NK-92 (cell line): Measurements from ENCODE around the gene MYOC.
"Not testable (repeated sequence)": the region's sequence is repeated elsewhere in the genome, so short reads cannot be mapped to it uniquely, and the experiment has no call there.

Experiments
- DNase-seq: peaks from one replicate; lab custom pipeline; 2025; ENCODE audit not compliant: unreplicated experiment; lab: John Stamatoyannopoulos, UW

Gene MYOC

DNA sequence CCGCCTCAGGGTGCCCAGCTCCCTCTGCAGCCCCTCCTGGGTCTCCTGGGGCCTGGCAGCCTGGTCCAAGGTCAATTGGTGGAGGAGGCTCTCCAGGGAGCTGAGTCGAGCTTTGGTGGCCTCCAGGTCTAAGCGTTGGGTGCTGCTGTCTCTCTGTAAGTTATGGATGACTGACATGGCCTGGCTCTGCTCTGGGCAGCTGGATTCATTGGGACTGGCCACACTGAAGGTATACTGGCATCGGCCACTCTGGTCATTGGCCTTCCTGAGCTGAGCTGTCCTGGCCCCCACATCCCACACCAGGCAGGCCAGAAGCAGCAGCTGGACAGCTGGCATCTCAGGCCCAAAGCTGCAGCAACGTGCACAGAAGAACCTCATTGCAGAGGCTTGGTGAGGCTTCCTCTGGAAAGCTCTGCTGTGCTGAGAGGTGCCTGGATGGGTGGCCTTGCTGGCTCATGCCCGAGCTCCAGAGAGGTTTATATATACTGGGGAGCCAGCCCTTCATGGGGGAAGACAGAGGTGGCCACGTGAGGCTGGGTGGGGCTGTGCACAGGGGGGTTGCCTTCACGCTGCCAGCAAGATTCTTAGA lies at the start of gene MYOC:
Gene MYOC (minus strand): TSS at position 455 of the 589 bp plus-strand sequence. CDS start 77 bp downstream, at position 378.
- DNase-seq, result no peak

DNA sequence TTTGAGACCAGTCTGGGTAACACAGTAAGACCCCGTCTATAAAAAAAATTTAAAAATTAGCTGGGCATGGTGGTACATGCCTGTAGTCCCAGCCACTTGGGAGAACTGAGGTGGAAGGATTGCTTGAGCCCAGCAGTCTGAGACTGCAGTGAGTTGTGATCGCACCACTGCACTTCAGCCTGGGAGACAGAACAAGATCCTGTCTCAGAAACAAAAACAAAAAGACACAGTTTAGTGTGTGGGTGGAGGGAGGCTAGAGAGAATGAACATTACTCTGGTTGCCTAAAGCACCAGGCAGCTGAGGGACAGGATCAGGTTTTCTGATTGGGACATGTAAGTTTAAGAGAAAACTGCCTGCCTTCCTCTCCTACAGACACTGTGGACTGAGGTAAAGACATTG lies 47.0 kb upstream of the MYOC start:
- no peak for DNase-seq

DNA sequence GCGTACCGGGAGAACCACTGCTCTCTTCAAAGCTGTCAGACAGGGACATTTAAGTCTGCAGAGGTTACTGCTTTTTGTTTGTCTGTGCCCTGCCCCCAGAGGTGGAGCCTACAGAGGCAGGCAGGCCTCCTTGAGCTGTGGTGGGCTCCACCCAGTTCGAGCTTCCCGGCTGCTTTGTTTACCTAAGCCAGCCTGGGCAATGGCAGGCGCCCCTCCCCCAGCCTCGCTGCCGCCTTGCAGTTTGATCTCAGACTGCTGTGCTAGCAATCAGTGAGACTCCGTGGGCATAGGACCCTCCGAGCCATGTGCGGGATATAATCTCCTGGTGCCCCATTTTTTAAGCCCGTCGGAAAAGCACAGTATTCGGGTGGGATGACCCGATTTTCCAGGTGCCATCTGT lies 43.3 kb upstream of the MYOC start:
- not testable (repeated sequence) for DNase-seq

DNA sequence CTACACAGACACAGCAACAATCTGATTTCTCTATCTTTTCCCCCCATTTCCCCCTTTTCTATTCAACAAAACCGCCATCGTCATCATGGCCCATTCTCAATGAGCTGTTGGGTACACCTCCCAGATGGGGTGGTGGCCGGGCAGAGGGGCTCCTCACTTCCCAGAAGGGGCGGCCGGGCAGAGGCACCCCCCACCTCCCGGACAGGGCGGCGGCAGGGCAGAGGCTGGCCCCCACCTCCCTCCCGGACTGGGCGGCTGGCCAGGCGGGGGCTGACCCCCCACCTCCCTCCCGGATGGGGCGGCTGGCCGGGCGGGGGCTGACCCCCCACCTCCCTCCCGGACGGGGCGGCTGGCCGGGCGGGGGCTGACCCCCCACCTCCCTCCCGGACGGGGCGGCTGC lies 41.1 kb upstream of the MYOC start:
- not testable (repeated sequence) for DNase-seq

DNA sequence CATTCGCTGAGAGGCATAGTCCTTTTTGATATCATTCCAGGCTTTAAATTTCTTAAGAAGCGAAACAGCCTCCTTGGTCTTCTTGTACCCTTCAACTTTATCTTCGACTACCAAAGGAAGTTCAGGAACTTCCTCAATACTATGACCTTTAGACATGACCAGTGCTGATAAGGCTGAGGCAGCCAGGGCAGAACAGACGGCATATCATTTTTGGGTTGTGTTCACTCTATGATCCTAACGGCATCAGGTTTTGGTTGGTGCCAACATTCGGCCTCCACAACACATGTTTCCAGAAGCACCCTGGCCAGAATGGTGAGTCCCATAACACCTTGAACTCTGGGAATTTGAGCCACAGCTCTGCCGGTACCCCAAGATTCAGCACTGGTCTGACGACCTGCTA lies 31.4 kb upstream of the MYOC start:
- DNase-seq, result no peak

DNA sequence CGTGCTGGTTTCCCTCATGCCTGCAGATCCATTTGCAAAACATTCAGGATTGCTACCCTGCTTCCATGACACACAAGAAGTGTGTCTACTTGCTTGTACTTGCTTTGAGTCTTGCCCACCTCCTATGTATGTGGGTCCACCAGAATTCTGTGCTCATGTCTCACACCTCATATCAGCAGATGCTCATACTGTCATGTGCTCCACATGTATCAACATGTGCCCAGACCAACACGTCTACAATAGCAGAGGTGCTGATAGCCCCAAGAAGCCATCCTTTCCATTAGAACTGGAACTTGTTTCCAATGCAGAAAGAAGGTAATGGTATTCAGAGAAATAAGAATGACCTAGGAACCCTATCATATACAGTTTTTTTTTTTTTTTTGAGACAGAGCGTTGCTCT lies 27.9 kb upstream of the MYOC start:
- DNase-seq, result no peak

DNA sequence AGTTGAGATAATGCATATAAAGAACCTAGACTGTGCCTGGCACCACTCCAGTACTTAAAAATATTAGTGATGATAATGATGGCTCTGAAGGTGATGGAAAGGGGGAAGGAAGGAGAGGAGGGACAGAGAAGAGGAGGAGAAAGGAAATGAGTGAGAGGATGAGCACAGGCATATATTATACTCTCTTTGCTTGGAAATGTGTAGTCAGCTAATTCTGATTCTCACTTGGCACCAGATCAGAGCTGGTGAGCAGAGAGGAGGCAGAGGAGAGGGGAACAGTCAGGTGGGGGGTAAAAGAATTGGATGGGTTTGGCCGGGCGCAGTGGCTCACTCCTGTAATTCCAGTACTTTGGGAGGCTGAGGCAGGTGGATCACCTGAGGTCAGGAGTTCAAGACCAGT lies 24.3 kb upstream of the MYOC start:
- no peak for DNase-seq

DNA sequence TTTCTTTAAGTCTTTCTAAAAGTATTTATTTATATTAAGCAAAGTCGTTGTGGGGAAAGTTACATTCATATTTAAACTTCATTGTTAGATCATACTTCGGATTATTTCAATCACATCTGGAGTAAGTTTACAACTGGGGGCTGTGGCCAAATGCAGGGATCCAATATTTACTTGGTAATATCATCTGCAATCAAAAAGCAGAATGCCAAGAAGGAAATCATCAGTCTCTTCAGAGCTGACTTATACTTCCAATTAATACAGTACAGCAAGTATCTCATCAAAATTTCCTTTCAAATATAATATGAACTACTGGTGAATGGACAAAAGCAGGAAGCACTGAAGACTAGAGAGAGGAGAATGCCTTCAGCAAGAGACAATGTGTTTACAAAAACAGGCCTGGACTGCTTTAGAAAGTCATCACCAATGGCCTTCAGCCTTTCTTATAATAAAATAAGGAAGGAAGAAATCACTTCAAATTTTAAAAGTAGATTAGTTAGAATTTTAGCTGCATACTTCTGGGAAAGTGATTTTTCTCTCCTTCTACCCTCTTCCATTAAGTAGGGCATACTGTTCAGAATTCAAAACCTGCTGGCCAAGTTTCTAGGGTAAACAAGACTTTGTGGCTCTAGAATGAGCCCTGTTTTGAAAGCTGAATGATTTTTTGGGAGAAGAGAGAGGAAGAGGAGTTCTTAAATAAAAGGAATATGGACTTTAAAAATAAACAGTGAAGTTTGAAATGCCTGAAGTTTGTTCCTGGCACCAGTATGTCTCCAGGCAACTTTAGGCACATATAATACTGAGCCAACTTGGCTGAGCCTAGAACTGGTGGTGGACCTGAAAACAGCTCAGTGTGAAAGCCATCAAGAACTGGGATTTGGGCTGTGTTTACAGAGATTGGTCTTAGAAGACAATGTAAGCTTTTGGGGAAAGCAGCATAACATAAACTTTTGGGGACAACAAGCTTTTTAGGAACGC lies 22.2 kb upstream of the MYOC start:
- no peak for DNase-seq

DNA sequence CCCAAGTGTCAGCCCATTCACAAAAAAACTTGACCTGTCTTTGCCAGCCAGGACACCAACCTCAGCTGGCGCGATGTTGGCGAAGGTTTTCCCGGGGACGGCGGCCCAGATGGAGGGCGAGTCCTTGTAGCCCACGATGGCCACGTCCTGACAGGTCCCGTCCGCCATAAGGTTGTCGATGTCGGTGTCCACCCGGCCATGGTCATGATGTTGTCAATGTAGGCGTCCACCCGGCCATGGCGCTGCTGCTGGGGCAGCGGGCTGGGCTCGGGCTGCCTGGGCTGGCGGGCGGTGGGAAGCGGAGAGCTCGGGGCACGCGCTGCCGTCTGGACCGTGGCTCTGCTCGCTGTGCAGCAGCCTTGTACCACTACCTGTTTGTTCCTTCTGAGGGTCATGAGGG lies 18.3 kb upstream of the MYOC start:
- DNase-seq, result no peak

DNA sequence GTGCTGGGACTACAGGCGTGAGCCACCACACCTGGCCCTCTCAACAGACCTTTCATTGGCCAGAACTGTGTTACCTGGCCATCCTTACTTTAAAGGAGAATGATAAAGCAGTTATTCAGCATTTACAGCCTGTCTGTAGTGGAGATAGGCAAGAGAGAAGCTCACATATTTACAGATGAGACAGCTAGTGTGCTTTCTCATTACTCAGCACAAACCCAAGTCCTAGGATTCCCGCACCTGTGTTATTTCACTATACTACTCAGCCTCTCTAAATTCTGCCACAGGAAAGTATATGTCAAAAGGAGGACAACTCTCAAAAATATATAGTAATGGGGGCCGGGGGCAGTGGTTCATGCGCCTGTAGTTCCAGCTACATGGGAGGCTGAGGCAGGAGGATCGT lies 15.9 kb upstream of the MYOC start:
- DNase-seq, result no peak

DNA sequence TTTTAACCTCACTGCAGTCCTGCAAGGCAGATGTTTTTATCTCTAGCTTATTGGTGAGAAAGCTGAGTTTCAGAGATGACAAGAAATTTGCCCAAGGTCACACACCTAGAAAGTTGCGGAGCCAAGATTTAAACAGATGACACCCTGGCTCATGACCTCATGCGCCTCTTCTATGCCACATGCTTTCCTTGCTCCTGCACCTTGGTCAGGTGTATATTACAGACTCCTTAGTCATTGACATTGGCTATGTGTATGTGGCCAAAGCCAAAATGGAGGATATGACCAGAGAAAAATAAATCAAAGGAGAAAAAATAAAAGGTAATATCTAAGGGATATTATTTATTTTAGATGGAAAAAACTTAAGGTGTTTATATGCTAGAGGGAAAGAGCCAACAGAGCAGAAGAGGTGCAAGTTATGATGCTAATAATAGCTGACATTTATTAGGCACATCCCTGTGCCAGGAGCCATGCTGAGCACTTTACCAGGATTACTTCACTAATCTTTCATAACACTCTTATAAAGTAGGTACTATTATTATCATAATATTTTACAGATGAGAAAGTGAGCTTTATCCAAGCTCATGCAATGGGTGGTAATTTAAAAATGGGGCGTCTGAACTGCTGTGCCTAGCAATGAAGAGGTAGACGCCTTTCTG lies 13.8 kb upstream of the MYOC start:
- no peak for DNase-seq

DNA sequence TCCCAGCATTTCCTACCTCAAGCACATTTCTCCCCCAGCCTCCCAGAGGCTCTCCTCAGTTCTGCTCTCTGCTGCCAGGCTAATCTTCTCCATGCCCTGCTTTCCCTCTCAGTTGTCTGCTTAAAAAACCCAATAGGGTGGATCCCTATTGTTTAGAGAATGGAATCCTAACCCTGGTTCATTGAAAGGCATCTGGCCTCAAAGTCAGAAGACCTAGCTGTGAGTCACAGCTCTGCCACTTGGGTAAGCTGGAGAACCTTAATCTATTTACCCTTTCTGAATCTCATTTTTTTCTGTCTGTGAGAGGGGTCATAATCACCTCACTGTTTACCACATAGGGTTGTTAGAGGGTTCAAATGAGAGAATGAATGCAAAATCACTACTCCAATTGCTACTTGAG lies 12.5 kb upstream of the MYOC start:
- DNase-seq, result no peak

DNA sequence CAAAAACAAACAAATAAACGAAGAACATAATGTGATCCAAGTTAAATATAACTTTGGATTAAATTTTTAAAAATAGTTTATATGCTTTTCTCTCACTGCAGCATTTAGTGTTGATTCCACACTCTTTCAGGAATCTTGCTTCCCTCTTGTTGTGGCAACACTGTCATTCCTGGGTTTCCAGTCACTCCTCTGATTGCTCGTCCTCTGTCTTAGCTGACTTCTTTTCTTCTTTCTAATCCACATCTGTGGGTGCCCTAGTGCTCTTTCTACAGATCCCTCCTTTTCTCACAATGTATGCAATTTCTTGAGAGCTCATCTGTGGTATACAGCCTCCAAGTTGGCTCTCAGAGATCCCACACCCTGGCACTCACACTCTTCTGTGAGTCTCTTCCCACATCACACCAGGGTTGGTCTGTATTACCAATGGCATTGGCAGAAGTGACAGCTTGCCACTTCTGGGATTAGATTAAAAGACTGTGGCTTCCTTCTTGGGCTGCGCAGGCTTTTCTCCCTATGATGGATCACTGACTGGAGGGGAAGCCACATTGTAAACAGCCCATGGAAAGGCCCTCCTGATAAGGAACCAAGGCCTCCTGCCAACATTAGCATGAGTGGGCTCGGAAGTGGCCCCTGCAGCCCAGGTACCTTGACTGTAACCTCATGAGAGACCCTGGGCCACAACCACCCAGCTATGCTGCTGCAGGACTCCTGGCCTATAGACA lies 11.5 kb upstream of the MYOC start:
- DNase-seq, result no peak

DNA sequence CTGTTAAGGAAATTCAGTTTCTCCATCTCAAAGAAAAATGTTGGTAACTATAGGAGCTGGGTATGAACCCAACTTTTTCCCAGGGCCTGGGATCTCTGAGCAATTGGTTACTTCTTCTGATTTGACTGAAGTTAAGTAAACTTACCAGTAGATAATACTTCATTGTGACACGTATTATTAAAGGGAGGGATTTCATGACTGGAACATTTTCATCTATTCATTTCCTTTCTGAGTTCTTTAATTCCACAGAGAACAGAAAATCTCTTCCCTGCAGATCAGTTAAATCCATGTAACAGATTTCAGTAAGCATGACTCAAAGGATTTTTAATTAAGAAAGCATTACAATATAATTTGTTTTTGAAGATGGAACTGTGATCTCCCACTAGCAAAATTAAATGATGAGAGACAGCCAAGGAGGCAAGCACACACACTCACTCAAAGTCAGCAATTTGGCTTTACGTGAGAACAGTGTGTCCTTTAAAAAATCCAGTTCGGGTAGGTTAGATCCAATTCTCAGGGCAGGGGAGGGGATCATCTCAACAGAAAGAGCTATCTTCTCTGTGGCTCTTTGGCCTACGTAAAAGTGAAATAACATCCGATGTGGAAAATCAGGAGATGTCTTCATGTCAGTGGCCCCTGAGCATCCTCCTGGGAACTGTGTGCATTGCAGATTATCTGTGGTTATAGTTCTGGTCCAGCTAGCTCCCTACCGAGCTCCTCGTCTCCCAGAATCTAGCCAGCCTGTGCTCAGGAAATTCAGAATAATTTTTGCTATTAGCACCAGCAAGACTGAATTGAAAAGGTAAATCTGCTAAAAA lies 10.8 kb upstream of the MYOC start:
- DNase-seq, result no peak

DNA sequence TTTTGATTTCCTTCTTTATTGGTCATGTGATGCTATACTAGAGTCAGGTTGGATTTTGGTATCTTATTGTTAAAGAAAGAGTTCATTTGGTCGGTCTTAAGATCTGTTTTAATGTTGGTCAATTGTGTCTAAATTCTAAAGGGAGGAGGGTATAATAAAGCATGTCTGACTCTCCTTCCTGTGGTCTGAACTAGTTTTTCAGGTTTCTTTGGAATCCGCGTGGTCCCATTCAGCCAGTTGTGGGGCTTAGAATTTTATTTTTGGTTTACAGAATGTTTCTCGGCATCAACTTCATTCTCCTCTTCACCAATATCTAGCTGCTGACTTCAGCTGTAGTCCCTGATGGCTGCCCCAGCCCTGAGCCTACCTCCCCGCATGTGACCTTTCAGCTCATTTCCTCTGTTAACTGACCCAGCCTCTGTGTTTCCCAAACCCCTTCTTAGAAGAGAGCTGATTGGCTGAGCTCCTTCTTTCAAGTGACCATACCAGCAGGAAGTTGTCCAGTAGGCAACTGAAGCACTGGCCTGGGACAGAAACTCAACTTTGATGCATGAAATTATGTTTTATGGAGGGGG lies 8.7 kb upstream of the MYOC start:
- no peak for DNase-seq

DNA sequence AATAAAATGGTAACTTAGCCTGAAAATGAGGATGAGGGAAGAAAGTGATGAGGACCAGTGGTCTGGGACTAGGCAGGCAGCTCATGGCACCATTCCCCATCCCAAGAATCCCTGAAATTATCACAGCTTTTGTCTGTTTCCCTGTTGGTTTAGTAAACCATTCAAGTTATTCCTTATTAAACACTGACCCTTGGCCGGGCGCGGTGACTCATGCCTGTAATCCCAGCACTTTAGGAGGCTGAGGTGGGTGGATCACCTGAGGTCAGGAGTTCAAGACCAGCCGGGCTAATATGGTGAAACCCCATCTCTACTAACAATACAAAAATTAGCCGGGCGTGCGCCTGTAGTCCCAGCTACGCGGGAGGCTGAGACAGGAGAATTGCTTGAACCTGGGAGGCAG lies 3.7 kb upstream of the MYOC start:
- not testable (repeated sequence) for DNase-seq

DNA sequence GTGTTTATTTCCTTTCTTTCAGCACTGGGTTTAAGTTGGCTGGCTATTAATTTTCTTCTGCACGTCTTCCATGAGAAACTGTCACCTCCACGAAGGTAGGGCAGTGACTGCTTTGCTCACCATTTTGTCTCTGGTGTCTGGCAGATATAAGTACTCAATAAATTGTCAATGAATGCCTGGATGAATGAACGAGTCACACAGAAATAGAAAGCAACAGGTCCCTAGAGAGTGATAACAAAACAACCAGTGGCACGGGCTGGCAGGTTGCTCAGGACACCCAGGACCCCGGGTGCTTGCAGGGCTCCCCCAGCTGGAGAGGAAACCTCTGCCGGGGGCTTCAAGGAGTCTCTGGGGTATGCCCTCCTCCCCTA lies 3.2 kb upstream of the MYOC start:
- DNase-seq, result no peak

DNA sequence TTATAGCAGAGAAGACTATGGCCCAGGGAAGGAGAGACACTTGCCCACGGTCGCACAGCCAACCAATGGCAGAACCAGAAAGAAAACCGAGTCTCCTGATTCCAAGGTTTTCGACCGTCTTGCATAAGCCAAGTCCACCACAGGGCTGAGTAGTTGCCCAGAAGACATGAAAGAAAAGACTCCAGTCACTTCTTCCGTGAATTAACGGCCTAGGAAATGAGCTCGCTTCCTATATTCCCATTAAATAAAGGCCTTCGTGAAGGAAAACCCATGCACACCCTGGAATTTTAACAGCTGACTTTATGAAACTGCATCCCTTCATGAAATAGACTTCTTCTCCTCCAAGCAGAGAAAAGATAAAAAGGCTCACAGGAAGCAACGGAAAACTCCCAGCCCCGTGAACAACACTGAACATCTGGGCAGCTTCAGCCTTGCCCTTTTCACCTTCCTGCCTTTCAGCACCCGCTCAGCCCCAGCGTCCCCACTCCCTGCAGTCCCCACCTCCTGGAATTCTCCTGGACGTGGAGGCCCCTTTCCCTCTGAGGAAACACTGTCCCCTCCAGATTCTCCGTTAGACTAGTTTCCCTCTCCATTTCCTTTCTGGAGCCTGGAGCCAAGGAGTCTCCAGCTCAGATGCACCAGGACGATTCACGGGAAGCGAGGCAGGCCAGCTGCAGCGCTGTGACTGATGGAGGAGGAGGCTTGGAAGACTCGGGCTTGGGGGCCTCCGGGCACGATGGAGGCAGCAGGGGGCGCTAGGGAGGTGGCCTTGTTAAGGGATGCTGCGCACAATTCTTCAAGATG lies 2.7 kb upstream of the MYOC start:
- DNase-seq, result no peak

DNA sequence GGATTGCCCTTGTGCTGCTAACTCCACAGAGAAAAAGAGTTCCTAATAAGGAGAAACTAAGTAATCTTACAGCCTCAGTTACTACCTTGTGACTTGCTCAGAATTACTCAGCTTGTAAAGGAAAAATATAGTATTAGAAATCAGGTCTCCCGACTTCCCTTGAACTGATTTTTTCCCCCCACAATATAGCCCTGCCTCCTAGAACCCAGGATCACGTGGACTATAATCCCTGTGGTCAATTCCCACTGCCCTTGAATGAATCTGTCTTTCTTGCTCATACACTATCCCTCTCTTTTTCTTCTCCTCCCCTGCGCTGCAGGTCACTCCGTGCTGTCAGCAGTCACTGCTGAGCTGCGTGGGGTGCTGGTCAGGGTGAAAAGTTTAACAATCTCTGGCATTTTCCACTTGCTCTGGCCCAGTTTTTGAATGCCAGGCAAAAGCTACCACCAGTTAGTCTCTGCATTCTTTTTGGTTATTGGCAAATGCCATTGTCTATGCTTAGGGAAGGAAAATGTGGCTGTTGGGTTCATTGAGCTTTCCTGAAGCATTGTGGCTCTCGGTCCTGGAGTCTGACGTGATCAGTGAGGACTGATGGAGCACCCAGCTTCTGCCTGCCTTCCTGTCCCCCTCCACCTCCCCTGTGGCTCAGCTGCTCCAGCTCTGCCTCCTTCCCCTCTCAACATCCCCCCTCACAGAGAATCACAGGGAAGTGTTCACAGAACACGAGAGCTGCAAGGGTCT lies 1.9 kb upstream of the MYOC start:
- DNase-seq, result no peak
